T-helper 17 cell (primary cell): ENCODE results near the gene BCAR3. TPM values are rescaled to one million over a fixed set of nuclear protein-coding genes. Genes with fewer than 3 reads are reported as not detected.
"Not testable (repeated sequence)": the region's sequence is repeated elsewhere in the genome, so short reads cannot be mapped to it uniquely, and the experiment has no call there.

Experiments used
- ATAC-seq: fragments of 150-1000 bp; cut with Tn5 transposase; 2 replicates; pipeline ENCODE4 v1.10.0; 2021; ENCODE audit warnings: mild to moderate bottlenecking, moderate library complexity
- DNase-seq, 3 donors: peaks; one replicate each; pipeline versions ENCODE4 v3.0.0 to v3.0.0-alpha.2; 2020 to 2021
- H3K9me3 ChIP-seq: one replicate; pipeline ENCODE4 v1.7.0; 2013; ENCODE audit warnings: low read length, mild to moderate bottlenecking; ENCODE audit not compliant: control insufficient read depth, poor library complexity, severe bottlenecking
- H3K27ac Mint-ChIP-seq: one replicate; pipeline ENCODE4 v1.8.0; 2022; ENCODE audit warnings: mild to moderate bottlenecking, moderate library complexity, mixed read lengths
- H3K27me3 Mint-ChIP-seq: one replicate; pipeline ENCODE4 v1.8.0; 2022; ENCODE audit warnings: mixed read lengths
- H3K36me3 Mint-ChIP-seq: one replicate; pipeline ENCODE4 v1.8.0; 2022; ENCODE audit warnings: low read depth, mixed read lengths
- H3K4me1 Mint-ChIP-seq: one replicate; pipeline ENCODE4 v1.8.0; 2022; ENCODE audit warnings: mild to moderate bottlenecking, mixed read lengths
- H3K4me3 Mint-ChIP-seq: one replicate; pipeline ENCODE4 v1.8.0; 2022; ENCODE audit warnings: mild to moderate bottlenecking, moderate library complexity, mixed read lengths
- total RNA-seq, 4 donors: library from RNA in 2 of 4; stranded (reverse) in 2 of 4; gene quantifications; one replicate each; pipeline ENCODE4 v1.2.3 and lab custom pipeline; 2022 to 2026

BCAR3 gene
- total RNA-seq, 2 donors from 2014 or later = 0.87 to 1.0 TPM

GRCh38 chr1:93678491-93678890 is 3.1 kb downstream of the BCAR3 start:
- Mint-ChIP-seq H3K27me3 (peaks cover 69% of the 10 kb centered on the region), H3K36me3 (peaks cover 14% of the 10 kb centered on the region), H3K4me3 (no peak overlapping the region), H3K4me1 (peaks cover 9% of the 10 kb centered on the region), H3K27ac (no peak overlapping the region)
- DNase-seq = no peak
- H3K9me3 ChIP-seq = no peaks in the 10 kb centered on the region
- no peak for ATAC-seq

GRCh38 chr1:93677729-93678128 is 3.9 kb downstream of the BCAR3 start:
- H3K27me3 Mint-ChIP-seq = peaks cover 61% of the 10 kb centered on the region
- H3K36me3 Mint-ChIP-seq = peaks cover 14% of the 10 kb centered on the region
- ATAC-seq (no peak), DNase-seq (no peak)
- peaks cover 9% of the 10 kb centered on the region for H3K4me1 Mint-ChIP-seq
- no peaks in the 10 kb centered on the region for H3K9me3 ChIP-seq
- no peak overlapping the region for H3K4me3 Mint-ChIP-seq
- no peak overlapping the region for H3K27ac Mint-ChIP-seq

- no peak for ATAC-seq
- peaks cover 6% of the 10 kb centered on the region for H3K4me1 Mint-ChIP-seq
- peaks cover 50% of the 10 kb centered on the region for H3K27me3 Mint-ChIP-seq
Observed at GRCh38 chr1:93676427-93676826, 5.2 kb downstream of the BCAR3 start.

GRCh38 chr1:93675931-93676330 is 5.7 kb downstream of the BCAR3 start:
- no peak overlapping the region for H3K27ac Mint-ChIP-seq
- H3K9me3 ChIP-seq = no peaks in the 10 kb centered on the region
- no peak overlapping the region for H3K4me3 Mint-ChIP-seq
- ATAC-seq = no peak
- DNase-seq = no peak
- H3K4me1 Mint-ChIP-seq = peaks cover 6% of the 10 kb centered on the region
- H3K27me3 Mint-ChIP-seq = peaks cover 50% of the 10 kb centered on the region
- peaks cover 10% of the 10 kb centered on the region for H3K36me3 Mint-ChIP-seq

More at GRCh38 chr1:93676427-93676826, 5.2 kb downstream of the BCAR3 start:
- no peak overlapping the region for H3K4me3 Mint-ChIP-seq
- no peak overlapping the region for H3K27ac Mint-ChIP-seq
- DNase-seq = no peak
- H3K36me3 Mint-ChIP-seq = peaks cover 10% of the 10 kb centered on the region
- H3K9me3 ChIP-seq = no peaks in the 10 kb centered on the region

GRCh38 chr1:93675271-93675670 is 6.4 kb downstream of the BCAR3 start:
- no peaks in the 10 kb centered on the region for H3K9me3 ChIP-seq
- peaks cover 2% of the 10 kb centered on the region for H3K4me1 Mint-ChIP-seq
- H3K36me3 Mint-ChIP-seq = peaks cover 10% of the 10 kb centered on the region
- peaks cover 43% of the 10 kb centered on the region for H3K27me3 Mint-ChIP-seq
- H3K4me3 Mint-ChIP-seq = no peak overlapping the region
- no peak overlapping the region for H3K27ac Mint-ChIP-seq
- DNase-seq (no peak), ATAC-seq (no peak)

- ATAC-seq, H3K4me3 Mint-ChIP-seq, H3K4me1 Mint-ChIP-seq, DNase-seq, H3K27ac Mint-ChIP-seq, H3K9me3 ChIP-seq: not testable (repeated sequence)
- peaks cover 10% of the 10 kb centered on the region for H3K36me3 Mint-ChIP-seq
- peaks cover 32% of the 10 kb centered on the region for H3K27me3 Mint-ChIP-seq
Observed at GRCh38 chr1:93674071-93674470, 7.6 kb downstream of the BCAR3 start.

GRCh38 chr1:93673163-93673829 is 8.3 kb downstream of the BCAR3 start:
- H3K4me1 Mint-ChIP-seq = peaks cover 2% of the 10 kb centered on the region
- no peak overlapping the region for H3K27ac Mint-ChIP-seq
- no peak for ATAC-seq
- no peak for DNase-seq
- H3K27me3 Mint-ChIP-seq = peaks cover 32% of the 10 kb centered on the region
- no peaks in the 10 kb centered on the region for H3K9me3 ChIP-seq
- no peak overlapping the region for H3K4me3 Mint-ChIP-seq
- H3K36me3 Mint-ChIP-seq = peaks cover 10% of the 10 kb centered on the region

- H3K4me1 Mint-ChIP-seq = peaks cover 2% of the 10 kb centered on the region
- H3K27me3 Mint-ChIP-seq = peaks cover 30% of the 10 kb centered on the region
- no peak overlapping the region for H3K27ac Mint-ChIP-seq
- no peak overlapping the region for H3K4me3 Mint-ChIP-seq
- H3K9me3 ChIP-seq = no peaks in the 10 kb centered on the region
- ATAC-seq = no peak
- DNase-seq = no peak
- H3K36me3 Mint-ChIP-seq = peaks cover 10% of the 10 kb centered on the region
Observed at GRCh38 chr1:93672477-93673162, 9.0 kb downstream of the BCAR3 start.

- Mint-ChIP-seq H3K4me1 (no peaks in the 10 kb centered on the region), H3K4me3 (no peak overlapping the region), H3K27ac (no peak overlapping the region), H3K27me3 (peaks cover 25% of the 10 kb centered on the region), H3K36me3 (peaks cover 5% of the 10 kb centered on the region)
- H3K9me3 ChIP-seq = no peaks in the 10 kb centered on the region
- DNase-seq (no peak), ATAC-seq (no peak)
Observed at GRCh38 chr1:93672069-93672468, 9.6 kb downstream of the BCAR3 start.

GRCh38 chr1:93671099-93671621 is 10.5 kb downstream of the BCAR3 start:
- Mint-ChIP-seq H3K27ac (no peak overlapping the region), H3K4me1 (no peaks in the 10 kb centered on the region), H3K36me3 (peaks cover 5% of the 10 kb centered on the region), H3K27me3 (peaks cover 16% of the 10 kb centered on the region), H3K4me3 (no peak overlapping the region)
- no peaks in the 10 kb centered on the region for H3K9me3 ChIP-seq
- DNase-seq (no peak), ATAC-seq (no peak)

GRCh38 chr1:93670141-93670540 is 11.5 kb downstream of the BCAR3 start:
- H3K27ac Mint-ChIP-seq = no peak overlapping the region
- no peak overlapping the region for H3K4me3 Mint-ChIP-seq
- no peak for ATAC-seq
- peaks cover 6% of the 10 kb centered on the region for H3K27me3 Mint-ChIP-seq
- DNase-seq = no peak
- peaks cover 2% of the 10 kb centered on the region for H3K4me1 Mint-ChIP-seq
- no peaks in the 10 kb centered on the region for H3K9me3 ChIP-seq
- H3K36me3 Mint-ChIP-seq = peaks cover 5% of the 10 kb centered on the region

GRCh38 chr1:93669369-93669768 is 12.3 kb downstream of the BCAR3 start:
- Mint-ChIP-seq H3K36me3 (no peaks in the 10 kb centered on the region), H3K4me3 (no peak overlapping the region), H3K27ac (no peak overlapping the region), H3K4me1 (peaks cover 2% of the 10 kb centered on the region), H3K27me3 (no peaks in the 10 kb centered on the region)
- H3K9me3 ChIP-seq = no peaks in the 10 kb centered on the region
- ATAC-seq (no peak), DNase-seq (no peak)

GRCh38 chr1:93668951-93669350 is 12.7 kb downstream of the BCAR3 start:
- H3K9me3 ChIP-seq = no peaks in the 10 kb centered on the region
- Mint-ChIP-seq H3K27ac (no peak overlapping the region), H3K4me1 (peaks cover 2% of the 10 kb centered on the region), H3K27me3 (no peaks in the 10 kb centered on the region), H3K36me3 (no peaks in the 10 kb centered on the region), H3K4me3 (no peak overlapping the region)
- DNase-seq (no peak), ATAC-seq (no peak)
